HEK293T (cell line): ENCODE measurements around the gene PPDPF.
"Not testable (repeated sequence)": the region's sequence is repeated elsewhere in the genome, so short reads cannot be mapped to it uniquely, and the experiment has no call there.

Experiments
- CTCF ChIA-PET: fragments of 350-600 bp; formaldehyde crosslinking; extraction: SDS; loops from one replicate; lab custom pipeline; 2021; ENCODE audit warnings: antibody characterized with exemption, inconsistent platforms; lab: Yijun Ruan, JAX
- POLR2A ChIA-PET: fragments of 350-600 bp; formaldehyde crosslinking; extraction: SDS; loops from one replicate; lab custom pipeline; 2020; ENCODE audit warnings: antibody characterized with exemption, inconsistent platforms; lab: Yijun Ruan, JAX
- DNase-seq: peaks from one replicate; pipeline ENCODE4 v3.0.0; 2012; ENCODE audit warnings: mixed read lengths; ENCODE audit errors: extremely low spot score
- ARNT ChIP-seq: fragments of 450-650 bp; IDR thresholded peaks from 2 replicates; pipeline ENCODE4 v1.6.1; 2017; ENCODE audit warnings: mild to moderate bottlenecking
- BHLHE40 ChIP-seq: fragments of 450-650 bp; IDR thresholded peaks from 2 replicates; pipeline ENCODE4 v1.6.1; 2016; ENCODE audit warnings: mild to moderate bottlenecking, moderate library complexity, borderline replicate concordance
- CTBP1 ChIP-seq: fragments of 450-650 bp; IDR thresholded peaks from 2 replicates; pipeline ENCODE4 v1.6.1; 2016; ENCODE audit warnings: borderline replicate concordance
- ELF4 ChIP-seq: fragments of 450-650 bp; IDR thresholded peaks from 2 replicates; pipeline ENCODE4 v1.6.1; 2017; ENCODE audit warnings: antibody characterized with exemption
- FOXA1 ChIP-seq: fragments of 450-650 bp; IDR thresholded peaks from 2 replicates; pipeline ENCODE4 v1.6.1; 2016; ENCODE audit warnings: mild to moderate bottlenecking
- FOXK2 ChIP-seq: fragments of 450-650 bp; IDR thresholded peaks from 2 replicates; pipeline ENCODE4 v1.6.1; 2016; ENCODE audit warnings: mild to moderate bottlenecking
- FOXM1 ChIP-seq: fragments of 450-650 bp; IDR thresholded peaks from 2 replicates; pipeline ENCODE4 v1.6.1; 2017; ENCODE audit warnings: mild to moderate bottlenecking, borderline replicate concordance
- HDGF ChIP-seq: fragments of 450-650 bp; IDR thresholded peaks from 2 replicates; pipeline ENCODE4 v1.6.1; 2017; ENCODE audit warnings: antibody characterized with exemption, borderline replicate concordance
- L3MBTL2 ChIP-seq: fragments of 450-650 bp; conservative IDR thresholded peaks from 2 replicates; pipeline ENCODE4 v1.6.1; 2016; ENCODE audit warnings: mild to moderate bottlenecking
- LEF1 ChIP-seq: fragments of 450-650 bp; IDR thresholded peaks from 2 replicates; pipeline ENCODE4 v1.6.1; 2017; ENCODE audit warnings: mild to moderate bottlenecking, borderline replicate concordance
- NFRKB ChIP-seq: fragments of 450-650 bp; IDR thresholded peaks from 2 replicates; pipeline ENCODE4 v1.6.1; 2016; ENCODE audit warnings: mild to moderate bottlenecking, moderate library complexity
- PKNOX1 ChIP-seq: fragments of 450-650 bp; IDR thresholded peaks from 2 replicates; pipeline ENCODE4 v1.6.1; 2016
- SP1 ChIP-seq: fragments of 450-650 bp; IDR thresholded peaks from 2 replicates; pipeline ENCODE4 v1.6.1; 2017
- SUZ12 ChIP-seq: fragments of 450-650 bp; IDR thresholded peaks from 2 replicates; pipeline ENCODE4 v1.6.1; 2016; ENCODE audit warnings: mild to moderate bottlenecking
- TARDBP ChIP-seq: fragments of 450-650 bp; IDR thresholded peaks from 2 replicates; pipeline ENCODE4 v1.6.1; 2016
- ZNF384 ChIP-seq: fragments of 450-650 bp; IDR thresholded peaks from 2 replicates; pipeline ENCODE4 v1.6.1; 2016

Gene PPDPF

GRCh38 chr20:63567136-63567385 is 46.5 kb downstream of the PPDPF start:
- ChIA-PET CTCF (no interaction called here), POLR2A (no interaction called here)
- TF ChIP-seq LEF1 = no peak
- TF ChIP-seq FOXM1 = no peak
- TF ChIP-seq FOXA1 = no peak
- no peak for TF ChIP-seq NFRKB
- TF ChIP-seq ARNT = no peak
- no peak for TF ChIP-seq BHLHE40
- TF ChIP-seq PKNOX1 = no peak
- no peak for TF ChIP-seq ELF4
- TF ChIP-seq ZNF384 = no peak
- TF ChIP-seq CTBP1 = no peak
- no peak for TF ChIP-seq L3MBTL2
- TF ChIP-seq SP1 = no peak
- no peak for TF ChIP-seq TARDBP
- no peak for TF ChIP-seq FOXK2
- TF ChIP-seq SUZ12 = no peak
- no peak for TF ChIP-seq HDGF
- no peak for DNase-seq

- no peak for DNase-seq
- ChIA-PET CTCF (no interaction called here), POLR2A (no interaction called here)
- TF ChIP-seq SP1 (no peak), ELF4 (no peak), ZNF384 (no peak), SUZ12 (no peak), HDGF (no peak), BHLHE40 (no peak), CTBP1 (no peak), LEF1 (no peak), ARNT (no peak), PKNOX1 (no peak), NFRKB (no peak), FOXM1 (no peak), FOXA1 (no peak), L3MBTL2 (no peak), FOXK2 (no peak), TARDBP (no peak)
Observed at GRCh38 chr20:63567386-63568169, 47.0 kb downstream of the PPDPF start.

- POLR2A ChIA-PET = no interaction called here
- no peak for TF ChIP-seq ELF4
- TF ChIP-seq SUZ12 = no peak
- TF ChIP-seq NFRKB = no peak
- no peak for TF ChIP-seq FOXA1
- TF ChIP-seq BHLHE40 = no peak
- TF ChIP-seq TARDBP = no peak
- no peak for TF ChIP-seq SP1
- TF ChIP-seq ARNT = no peak
- TF ChIP-seq FOXK2 = no peak
- no peak for TF ChIP-seq CTBP1
- no peak for TF ChIP-seq FOXM1
- no peak for TF ChIP-seq PKNOX1
- no peak for TF ChIP-seq LEF1
- TF ChIP-seq ZNF384 = no peak
- no peak for TF ChIP-seq L3MBTL2
- no peak for TF ChIP-seq HDGF
- DNase-seq = no peak
- CTCF ChIA-PET = no interaction called here
Observed at GRCh38 chr20:63568170-63568981, 47.8 kb downstream of the PPDPF start.

- TF ChIP-seq FOXK2 = no peak
- ChIA-PET CTCF (no interaction called here), POLR2A (no interaction called here)
- no peak for DNase-seq
Observed at GRCh38 chr20:63568986-63569949, 48.7 kb downstream of the PPDPF start.

- CTCF ChIA-PET = no interaction called here
- POLR2A ChIA-PET = no interaction called here
- no peak for DNase-seq
- no peak for TF ChIP-seq FOXA1
- no peak for TF ChIP-seq HDGF
- TF ChIP-seq ARNT = no peak
- no peak for TF ChIP-seq L3MBTL2
- TF ChIP-seq SP1 = no peak
- no peak for TF ChIP-seq FOXM1
- no peak for TF ChIP-seq ELF4
- TF ChIP-seq PKNOX1 = no peak
- no peak for TF ChIP-seq TARDBP
- TF ChIP-seq BHLHE40 = no peak
- TF ChIP-seq CTBP1 = no peak
- TF ChIP-seq LEF1 = no peak
- no peak for TF ChIP-seq FOXK2
- TF ChIP-seq SUZ12 = no peak
- TF ChIP-seq NFRKB = no peak
- TF ChIP-seq ZNF384 = no peak
Observed at GRCh38 chr20:63570281-63571086, 49.9 kb downstream of the PPDPF start.

- DNase-seq, CTCF ChIA-PET, POLR2A ChIA-PET: not testable (repeated sequence)
Observed at GRCh38 chr20:63571087-63571478, 50.5 kb downstream of the PPDPF start.
